Activated CD8-positive, alpha-beta T cell treated with anti-CD3 and anti-CD28 coated beads for 36 hours (primary cell): ENCODE measurements around the gene SPOP. TPM values are rescaled to one million over a fixed set of nuclear protein-coding genes. Genes with fewer than 3 reads are reported as not detected.

Source experiments
- ATAC-seq: fragments of 200-7000 bp; cut with Tn5 transposase; one replicate; pipeline ENCODE4 v1.10.0; 2021; ENCODE audit warnings: mild to moderate bottlenecking, moderate library complexity
- CTCF ChIA-PET: fragments of 350-600 bp; sonication (Branson Sonifier 250); formaldehyde crosslinking; loops from one replicate; lab custom pipeline; 2021; ENCODE audit warnings: antibody characterized with exemption; lab: Charles Lee
- POLR2A ChIA-PET: fragments of 350-600 bp; sonication (Branson Sonifier 250); formaldehyde crosslinking; loops from one replicate; lab custom pipeline; 2021; ENCODE audit warnings: antibody characterized with exemption; lab: Charles Lee
- DNase-seq: peaks from one replicate; pipeline ENCODE4 v3.0.0-alpha.2; 2020
- H3K27ac Mint-ChIP-seq: one replicate; pipeline ENCODE4 v1.8.0; 2021; ENCODE audit warnings: mild to moderate bottlenecking, mixed read lengths
- H3K27me3 Mint-ChIP-seq: one replicate; pipeline ENCODE4 v1.8.0; 2021; ENCODE audit warnings: mixed read lengths
- H3K36me3 Mint-ChIP-seq: one replicate; pipeline ENCODE4 v1.8.0; 2021; ENCODE audit warnings: low read depth, mixed read lengths
- H3K4me1 Mint-ChIP-seq: one replicate; pipeline ENCODE4 v1.8.0; 2021; ENCODE audit warnings: low read depth, mixed read lengths
- H3K4me3 Mint-ChIP-seq: one replicate; pipeline ENCODE4 v1.8.0; 2021; ENCODE audit warnings: mild to moderate bottlenecking, moderate library complexity, mixed read lengths
- H3K9me3 Mint-ChIP-seq: one replicate; pipeline ENCODE4 v1.8.0; 2021; ENCODE audit warnings: mixed read lengths
- intact Hi-C: fragments of 100-400 bp; cut with micrococcal nuclease; formaldehyde crosslinking; loops from one replicate; pipeline ENCODE4 v1.10.0; 2022
- total RNA-seq, 2 experiments: library from RNA; stranded (reverse); gene quantifications; one replicate each; pipeline ENCODE4 v1.2.3, GENCODE V29; 2021
- TF ChIP-seq, protein P1 (sequence below): fragments of 200-600 bp; IDR thresholded peaks from one replicate; pipeline ENCODE4 v1.8.0; 2022; ENCODE audit warnings: antibody characterized with exemption, mild to moderate bottlenecking

Gene SPOP
- total RNA-seq, 2 experiments from 2014 or later = 61.6 to 63.5 TPM

DNA sequence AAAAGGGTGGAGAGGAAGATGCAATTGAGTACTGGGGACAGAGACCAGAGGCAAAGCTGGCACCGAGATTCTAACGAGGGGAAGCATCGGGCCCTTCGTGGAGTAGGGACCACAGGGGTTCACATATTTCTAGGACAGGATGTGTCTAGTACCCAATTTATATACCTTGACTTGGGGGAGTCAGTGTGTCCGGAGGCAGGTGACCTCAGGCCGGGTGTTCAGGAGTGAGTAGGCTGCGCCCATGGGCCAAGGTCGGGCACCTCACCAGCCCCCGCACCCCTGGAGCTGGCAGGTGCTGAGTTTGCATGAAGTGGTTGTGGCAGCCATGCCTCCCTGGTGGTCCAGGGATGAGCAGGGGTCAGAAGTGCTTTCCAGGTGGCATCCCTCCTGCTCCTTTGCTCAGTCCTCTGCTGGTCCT, 110.8 kb downstream of the SPOP start:
- intact Hi-C loops = no loop called here
- POLR2A ChIA-PET = interaction anchor here (1.0 to 1.5 kb wide), 5 partner anchors 51 to 144 kb away, joined by 3 to 4 read pairs (median 3); partner anchors contain the start of gene SLC35B1
- TF ChIP-seq, protein P1, sequence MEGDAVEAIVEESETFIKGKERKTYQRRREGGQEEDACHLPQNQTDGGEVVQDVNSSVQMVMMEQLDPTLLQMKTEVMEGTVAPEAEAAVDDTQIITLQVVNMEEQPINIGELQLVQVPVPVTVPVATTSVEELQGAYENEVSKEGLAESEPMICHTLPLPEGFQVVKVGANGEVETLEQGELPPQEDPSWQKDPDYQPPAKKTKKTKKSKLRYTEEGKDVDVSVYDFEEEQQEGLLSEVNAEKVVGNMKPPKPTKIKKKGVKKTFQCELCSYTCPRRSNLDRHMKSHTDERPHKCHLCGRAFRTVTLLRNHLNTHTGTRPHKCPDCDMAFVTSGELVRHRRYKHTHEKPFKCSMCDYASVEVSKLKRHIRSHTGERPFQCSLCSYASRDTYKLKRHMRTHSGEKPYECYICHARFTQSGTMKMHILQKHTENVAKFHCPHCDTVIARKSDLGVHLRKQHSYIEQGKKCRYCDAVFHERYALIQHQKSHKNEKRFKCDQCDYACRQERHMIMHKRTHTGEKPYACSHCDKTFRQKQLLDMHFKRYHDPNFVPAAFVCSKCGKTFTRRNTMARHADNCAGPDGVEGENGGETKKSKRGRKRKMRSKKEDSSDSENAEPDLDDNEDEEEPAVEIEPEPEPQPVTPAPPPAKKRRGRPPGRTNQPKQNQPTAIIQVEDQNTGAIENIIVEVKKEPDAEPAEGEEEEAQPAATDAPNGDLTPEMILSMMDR = no peak

GRCh38 chr17:49566668-49567071, 111.2 kb downstream of the SPOP start:
- ChIA-PET CTCF (interaction anchor here (1.0 to 22.8 kb wide), 7 partner anchors 10 to 431 kb away, joined by 3 to 780 read pairs (median 5); partner anchors contain the start of gene SLC35B1), POLR2A (interaction anchor here (1.5 kb wide), 1 partner anchor 141 kb away, joined by 4 read pairs; the partner anchor contains the start of gene SLC35B1)
- H3K36me3 Mint-ChIP-seq = no peaks in the 10 kb centered on the region
- H3K4me1 Mint-ChIP-seq = peaks cover 27% of the 10 kb centered on the region
- no peak overlapping the region for H3K27ac Mint-ChIP-seq
- intact Hi-C loops = no loop called here
- ATAC-seq (no peak), DNase-seq (no peak)
- H3K27me3 Mint-ChIP-seq = peaks cover 15% of the 10 kb centered on the region
- H3K9me3 Mint-ChIP-seq = no peaks in the 10 kb centered on the region
- TF ChIP-seq, protein P1 = no peak
- no peak overlapping the region for H3K4me3 Mint-ChIP-seq

More for the DNA sequence above, 110.8 kb downstream of the SPOP start:
- ATAC-seq = no peak
- Mint-ChIP-seq H3K4me3 (no peak overlapping the region), H3K27me3 (peaks cover 19% of the 10 kb centered on the region), H3K27ac (no peak overlapping the region), H3K36me3 (no peaks in the 10 kb centered on the region), H3K4me1 (peaks cover 29% of the 10 kb centered on the region), H3K9me3 (no peaks in the 10 kb centered on the region)
- no peak for DNase-seq
- CTCF ChIA-PET = interaction anchor here (0.6 to 22.8 kb wide), 33 partner anchors 10 to 433 kb away, joined by 3 to 780 read pairs (median 4); partner anchors contain the start of genes PHB1 and SLC35B1

- H3K4me1 Mint-ChIP-seq = peaks cover 20% of the 10 kb centered on the region
- H3K27ac Mint-ChIP-seq = no peak overlapping the region
- TF ChIP-seq, protein P1 = no peak
- H3K9me3 Mint-ChIP-seq = no peaks in the 10 kb centered on the region
- POLR2A ChIA-PET = interaction anchor here (0.7 to 0.9 kb wide), 2 partner anchors 15 to 133 kb away, joined by 3 read pairs; no protein-coding TSS in a partner anchor
- ATAC-seq = peak; percentile 37
- peaks cover 9% of the 10 kb centered on the region for H3K27me3 Mint-ChIP-seq
- intact Hi-C loops = no loop called here
- CTCF ChIA-PET = interaction anchor here (0.9 to 22.8 kb wide), 9 partner anchors 9 to 431 kb away, joined by 3 to 780 read pairs (median 5); partner anchors contain the start of gene SLC35B1
- peak overlapping the region; percentile 14 for H3K4me3 Mint-ChIP-seq
- peak; percentile 83 for DNase-seq
- H3K36me3 Mint-ChIP-seq = no peaks in the 10 kb centered on the region
These were observed 111.9 kb downstream of the SPOP start for GRCh38 chr17:49565948-49566491.

DNA sequence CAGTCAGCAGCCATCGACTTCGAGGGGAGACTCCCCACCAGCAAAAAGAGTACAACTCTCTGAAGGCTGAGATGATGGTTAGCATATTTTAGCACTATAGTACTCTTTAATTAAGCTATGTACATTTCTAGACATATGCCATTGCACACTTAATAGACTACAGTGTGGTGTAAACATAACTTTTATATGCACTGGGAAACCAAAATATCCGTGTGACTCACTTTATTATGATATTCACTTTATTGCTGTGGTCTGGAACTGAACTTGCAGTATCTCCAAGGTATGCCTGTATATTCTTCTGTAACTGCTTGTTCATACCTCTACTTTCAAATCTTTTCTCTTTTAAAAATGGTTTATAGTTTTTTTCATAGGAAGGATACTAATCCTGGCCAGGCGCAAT, 113.3 kb downstream of the SPOP start:
- TF ChIP-seq, protein P1 = no peak
- ChIA-PET POLR2A (no interaction called here), CTCF (interaction anchor here (22.8 kb wide), 1 partner anchor 138 kb away, joined by 780 read pairs; the partner anchor contains the start of gene SLC35B1)
- Mint-ChIP-seq H3K9me3 (no peaks in the 10 kb centered on the region), H3K27me3 (peaks cover 6% of the 10 kb centered on the region), H3K36me3 (no peaks in the 10 kb centered on the region), H3K4me1 (peaks cover 16% of the 10 kb centered on the region), H3K4me3 (no peak overlapping the region), H3K27ac (no peak overlapping the region)
- DNase-seq (no peak), ATAC-seq (no peak)
- intact Hi-C loops = no loop called here
